PC-9 (cell line): ENCODE measurements around the gene PSMB3. TPM values are rescaled to one million over a fixed set of nuclear protein-coding genes. Genes with fewer than 3 reads are reported as not detected.

Experiments used
- BruUV-seq: library from RNA; stranded (reverse); fragments of 400-500 nt; replicated peaks from 2 replicates; lab custom pipeline; 2021; lab: Mats Ljungman, UMichigan
- CTCF ChIA-PET: fragments of 300-600 bp; sonication (Branson Sonifier 250); formaldehyde crosslinking; loops from one replicate; lab custom pipeline; 2022; ENCODE audit warnings: antibody characterized with exemption; lab: Charles Lee
- POLR2A ChIA-PET: fragments of 300-600 bp; sonication (Branson Sonifier 250); formaldehyde crosslinking; loops from one replicate; lab custom pipeline; 2022; ENCODE audit warnings: antibody characterized with exemption; ENCODE audit not compliant: unreplicated experiment; lab: Charles Lee
- DNase-seq, 2 experiments: peaks; one replicate each; pipeline versions ENCODE4 v3.0.0 to v3.0.0-alpha.2; 2015 to 2022; ENCODE audit warnings: mixed read lengths in 1 of 2
- H2AFZ ChIP-seq: fragments of 200-600 bp; sonication (generic); 2 replicates; pipeline ENCODE4 v1.8.1; 2017; ENCODE audit warnings: antibody characterized with exemption
- H3F3A ChIP-seq: fragments of 200-600 bp; sonication (generic); 2 replicates; pipeline ENCODE4 v1.8.1; 2017; ENCODE audit warnings: antibody characterized with exemption, mild to moderate bottlenecking, low read depth; ENCODE audit not compliant: insufficient read depth
- H3K27ac ChIP-seq: fragments of 200-600 bp; sonication (generic); 2 replicates; pipeline ENCODE4 v1.6.1; 2016; ENCODE audit warnings: mixed run types
- H3K27me3 ChIP-seq: fragments of 200-600 bp; sonication (generic); 2 replicates; pipeline ENCODE4 v1.6.1; 2016; ENCODE audit warnings: low read depth, mixed run types; ENCODE audit not compliant: insufficient read depth
- H3K36me3 ChIP-seq: fragments of 200-600 bp; sonication (generic); 2 replicates; pipeline ENCODE4 v1.6.1; 2016; ENCODE audit warnings: low read depth, mixed run types
- H3K4me1 ChIP-seq: fragments of 200-600 bp; sonication (generic); replicated peaks from 2 replicates; pipeline ENCODE4 v1.6.1; 2016; ENCODE audit warnings: mixed run types; ENCODE audit not compliant: insufficient read depth
- H3K4me2 ChIP-seq: fragments of 200-600 bp; sonication (generic); 2 replicates; pipeline ENCODE4 v1.6.1; 2017; ENCODE audit warnings: mixed run types
- H3K4me3 ChIP-seq: fragments of 200-600 bp; sonication (generic); 2 replicates; pipeline ENCODE4 v1.6.1; 2016; ENCODE audit warnings: mixed run types
- H3K79me2 ChIP-seq: fragments of 200-600 bp; sonication (generic); 2 replicates; pipeline ENCODE4 v1.6.1; 2017; ENCODE audit warnings: low read depth, mixed run types
- H3K9me2 ChIP-seq: fragments of 200-600 bp; sonication (generic); 2 replicates; pipeline ENCODE4 v1.8.1; 2017; ENCODE audit warnings: mild to moderate bottlenecking; ENCODE audit not compliant: insufficient read depth
- H3K9me3 ChIP-seq: fragments of 200-600 bp; sonication (generic); 2 replicates; pipeline ENCODE4 v1.8.1; 2016; ENCODE audit warnings: low read depth; ENCODE audit not compliant: insufficient read depth
- H4K20me1 ChIP-seq: fragments of 200-600 bp; sonication (generic); 2 replicates; pipeline ENCODE4 v1.8.1; 2017; ENCODE audit not compliant: insufficient read depth
- EZH2 ChIP-seq: fragments of 200-600 bp; sonication (generic); IDR thresholded peaks from 2 replicates; pipeline ENCODE4 v1.8.0; 2017; ENCODE audit warnings: antibody characterized with exemption, low read depth
- intact Hi-C: fragments of 100-400 bp; cut with micrococcal nuclease; formaldehyde crosslinking; loops from one replicate; pipeline ENCODE4 v1.10.0; 2022; ENCODE audit not compliant: unreplicated experiment
- total RNA-seq: library from RNA; stranded (reverse); gene quantifications from 2 replicates; pipeline ENCODE4 v1.2.3, GENCODE V29; 2021
- TF ChIP-seq, protein P1 (sequence below): fragments of 200-600 bp; sonication (generic); conservative IDR thresholded peaks from 2 replicates; pipeline ENCODE4 v1.6.1; 2017; ENCODE audit warnings: mixed run types, antibody characterized with exemption, mild to moderate bottlenecking, moderate library complexity

Gene PSMB3
- total RNA-seq, 1 experiment from 2014 or later = 262 TPM

DNA sequence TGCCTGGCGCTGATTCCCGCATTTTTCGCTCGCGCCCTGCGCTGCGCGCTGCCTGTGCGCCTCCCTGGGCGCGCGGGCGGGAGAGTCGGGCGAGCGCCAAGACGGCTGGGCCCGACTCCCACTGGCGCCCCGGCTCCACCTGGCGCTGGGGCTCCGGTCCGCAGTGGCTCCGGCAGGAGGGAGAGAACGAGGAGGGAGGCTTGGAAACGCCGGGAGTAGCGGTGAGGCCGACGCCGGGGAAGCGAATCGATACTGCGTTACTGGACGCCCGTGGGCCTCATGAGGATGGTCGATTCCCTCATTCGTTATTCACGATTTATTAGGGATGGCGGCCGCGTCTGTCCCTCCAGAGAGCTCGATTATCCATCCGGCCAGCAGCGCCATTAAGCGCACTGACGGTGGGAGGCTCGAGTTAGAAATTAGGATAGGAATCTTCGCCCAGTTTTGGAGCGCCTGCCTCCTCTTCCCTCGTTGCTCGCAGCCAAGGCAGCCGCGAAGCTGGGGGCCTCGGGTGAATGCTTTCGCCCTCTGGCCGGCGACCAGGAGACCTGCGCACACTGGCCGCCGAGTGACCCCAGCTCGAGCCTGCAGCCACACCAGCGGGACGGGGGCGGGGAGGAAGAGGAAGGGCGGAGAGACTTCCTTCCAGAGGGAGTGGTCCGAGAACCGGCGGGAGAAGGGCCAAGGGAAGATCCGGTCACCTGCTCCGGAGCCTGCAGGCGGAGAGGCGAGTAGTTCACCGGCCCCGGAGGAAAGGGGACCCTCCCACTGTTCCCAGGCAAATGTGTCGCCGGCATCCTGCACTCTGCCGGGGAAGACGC lies 3.1 kb upstream of the PSMB3 start:
- H3K27ac ChIP-seq = peak overlapping the region; percentile 63
- TF ChIP-seq, protein P1, sequence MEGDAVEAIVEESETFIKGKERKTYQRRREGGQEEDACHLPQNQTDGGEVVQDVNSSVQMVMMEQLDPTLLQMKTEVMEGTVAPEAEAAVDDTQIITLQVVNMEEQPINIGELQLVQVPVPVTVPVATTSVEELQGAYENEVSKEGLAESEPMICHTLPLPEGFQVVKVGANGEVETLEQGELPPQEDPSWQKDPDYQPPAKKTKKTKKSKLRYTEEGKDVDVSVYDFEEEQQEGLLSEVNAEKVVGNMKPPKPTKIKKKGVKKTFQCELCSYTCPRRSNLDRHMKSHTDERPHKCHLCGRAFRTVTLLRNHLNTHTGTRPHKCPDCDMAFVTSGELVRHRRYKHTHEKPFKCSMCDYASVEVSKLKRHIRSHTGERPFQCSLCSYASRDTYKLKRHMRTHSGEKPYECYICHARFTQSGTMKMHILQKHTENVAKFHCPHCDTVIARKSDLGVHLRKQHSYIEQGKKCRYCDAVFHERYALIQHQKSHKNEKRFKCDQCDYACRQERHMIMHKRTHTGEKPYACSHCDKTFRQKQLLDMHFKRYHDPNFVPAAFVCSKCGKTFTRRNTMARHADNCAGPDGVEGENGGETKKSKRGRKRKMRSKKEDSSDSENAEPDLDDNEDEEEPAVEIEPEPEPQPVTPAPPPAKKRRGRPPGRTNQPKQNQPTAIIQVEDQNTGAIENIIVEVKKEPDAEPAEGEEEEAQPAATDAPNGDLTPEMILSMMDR = no peak
- TF ChIP-seq EZH2 = no peak
- H3F3A ChIP-seq = peaks cover 23% of the 10 kb centered on the region
- H3K27me3 ChIP-seq = no peaks in the 10 kb centered on the region
- no peaks in the 10 kb centered on the region for H3K9me3 ChIP-seq
- ChIA-PET CTCF (interaction anchor here (0.6 kb wide), 1 partner anchor 1033 kb away, joined by 8 read pairs; no protein-coding TSS in a partner anchor), POLR2A (interaction anchor here (0.5 to 0.6 kb wide), 4 partner anchors 353 to 816 kb away, joined by 3 to 15 read pairs (median 6); no protein-coding TSS in a partner anchor)
- DNase-seq = peak; percentile 83 to 88
- peak overlapping the region; percentile 97 for H3K4me2 ChIP-seq
- H3K79me2 ChIP-seq = peaks cover 78% of the 10 kb centered on the region
- TSS peak; percentile 64 for BruUV-seq
- H4K20me1 ChIP-seq = peaks cover 18% of the 10 kb centered on the region
- intact Hi-C loops = loop anchor here (2.0 to 5.0 kb wide), 5 partner anchors 45 to 403 kb away; partner anchors contain the start of genes FBXO47, MLLT6 and PIP4K2B
- H2AFZ ChIP-seq = peak overlapping the region; percentile 80
- H3K4me3 ChIP-seq = peak overlapping the region; percentile 92
- H3K9me2 ChIP-seq = no peaks in the 10 kb centered on the region
- H3K36me3 ChIP-seq = no peaks in the 10 kb centered on the region
- peaks cover 25% of the 10 kb centered on the region for H3K4me1 ChIP-seq

DNA sequence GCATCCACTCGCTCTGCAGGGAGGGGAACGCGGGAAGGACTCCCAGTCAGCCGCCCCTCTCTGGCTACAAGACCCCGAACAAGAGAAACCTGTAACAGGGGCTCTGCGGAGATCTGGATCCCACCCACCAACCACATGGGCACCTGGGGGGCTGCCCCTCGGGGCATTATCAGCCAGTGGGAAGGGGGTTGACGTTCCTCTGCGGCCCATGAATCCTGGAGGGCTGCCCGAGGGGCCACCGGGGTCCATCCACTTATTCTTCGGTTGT lies 2.6 kb upstream of the PSMB3 start:
- ChIA-PET CTCF (no interaction called here), POLR2A (interaction anchor here (0.5 to 0.6 kb wide), 2 partner anchors 352 to 403 kb away, joined by 3 to 8 read pairs; no protein-coding TSS in a partner anchor)
- peak overlapping the region; percentile 97 for H3K4me2 ChIP-seq
- intact Hi-C loops = loop anchor here (2.0 to 5.0 kb wide), 3 partner anchors 47 to 403 kb away; partner anchors contain the start of genes FBXO47 and PIP4K2B
- H3F3A ChIP-seq = peaks cover 17% of the 10 kb centered on the region
- H3K9me3 ChIP-seq = no peaks in the 10 kb centered on the region
- H3K79me2 ChIP-seq = peaks cover 78% of the 10 kb centered on the region
- H3K4me3 ChIP-seq = peak overlapping the region; percentile 92
- no peaks in the 10 kb centered on the region for H3K36me3 ChIP-seq
- no peaks in the 10 kb centered on the region for H3K9me2 ChIP-seq
- peak overlapping the region; percentile 53 for H3K27ac ChIP-seq
- peak overlapping the region; percentile 80 for H2AFZ ChIP-seq
- BruUV-seq = no TSS peak
- no peaks in the 10 kb centered on the region for H3K27me3 ChIP-seq
- no peak for TF ChIP-seq EZH2
- TF ChIP-seq, protein P1 = no peak
- peaks cover 17% of the 10 kb centered on the region for H4K20me1 ChIP-seq
- peaks cover 21% of the 10 kb centered on the region for H3K4me1 ChIP-seq
- no peak for DNase-seq

DNA sequence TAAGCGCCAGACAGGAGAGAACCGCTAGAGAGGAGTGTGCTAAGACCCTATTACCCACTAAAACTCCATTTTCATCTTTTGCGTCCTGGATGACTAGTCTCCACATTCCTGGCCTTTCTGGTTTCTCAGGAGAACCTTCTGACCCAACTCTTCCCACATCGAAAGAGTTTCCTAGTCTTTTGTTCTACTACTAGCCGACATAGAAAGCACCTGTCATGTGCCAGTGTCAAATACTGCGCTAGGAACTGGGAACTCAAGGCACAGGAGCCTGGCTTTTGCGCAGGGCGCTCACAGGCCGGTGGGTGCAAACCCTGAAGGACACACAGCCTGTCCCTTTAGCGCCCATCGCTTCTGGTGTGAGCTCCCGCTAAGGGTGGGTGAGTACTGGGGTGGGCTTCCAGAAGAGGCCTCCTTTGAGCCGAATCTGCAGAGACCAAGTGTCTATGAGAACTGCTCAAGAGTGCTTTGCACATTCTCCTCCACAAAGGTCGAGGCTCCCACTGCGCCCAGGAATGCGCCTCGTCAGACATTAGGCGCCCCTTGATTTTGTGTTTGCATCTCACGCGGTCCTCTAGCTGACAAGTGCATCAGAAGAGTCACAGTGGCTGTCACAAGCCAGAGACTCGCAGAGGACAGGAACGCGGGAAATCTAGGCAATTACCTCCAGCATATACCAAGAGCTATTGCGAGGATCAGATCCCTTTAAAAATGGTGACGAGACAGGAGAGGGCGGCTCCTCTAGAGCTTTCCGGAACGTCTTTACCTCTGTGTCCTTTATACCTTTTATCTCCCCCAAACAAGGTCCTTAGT lies 2.0 kb upstream of the PSMB3 start:
- intact Hi-C loops = loop anchor here (2.0 to 5.0 kb wide), 3 partner anchors 47 to 402 kb away; partner anchors contain the start of genes FBXO47 and PIP4K2B
- peak in 1 of 2 experiments; percentile 53 for DNase-seq
- peak overlapping the region; percentile 53 for H3K27ac ChIP-seq
- no peak for TF ChIP-seq EZH2
- TF ChIP-seq, protein P1 = no peak
- H3K9me2 ChIP-seq = no peaks in the 10 kb centered on the region
- H3K9me3 ChIP-seq = no peaks in the 10 kb centered on the region
- H3K4me1 ChIP-seq = peaks cover 21% of the 10 kb centered on the region
- peak overlapping the region; percentile 80 for H2AFZ ChIP-seq
- peaks cover 76% of the 10 kb centered on the region for H3K79me2 ChIP-seq
- H4K20me1 ChIP-seq = peaks cover 12% of the 10 kb centered on the region
- ChIA-PET CTCF (no interaction called here), POLR2A (interaction anchor here (0.6 kb wide), 2 partner anchors 35 to 127 kb away, joined by 3 to 4 read pairs; no protein-coding TSS in a partner anchor)
- H3K36me3 ChIP-seq = no peaks in the 10 kb centered on the region
- BruUV-seq = no TSS peak
- H3K27me3 ChIP-seq = no peaks in the 10 kb centered on the region
- H3K4me3 ChIP-seq = peak overlapping the region; percentile 92
- H3F3A ChIP-seq = peaks cover 12% of the 10 kb centered on the region
- peak overlapping the region; percentile 97 for H3K4me2 ChIP-seq
